Smooth muscle cell (in vitro differentiated cells): ENCODE data around the gene OSBPL6. TPM values are rescaled to one million over a fixed set of nuclear protein-coding genes. Genes with fewer than 3 reads are reported as not detected.

Source experiments
- DNase-seq: peaks from one replicate; lab custom pipeline; 2025; ENCODE audit not compliant: unreplicated experiment; lab: John Stamatoyannopoulos, UW
- H2AFZ ChIP-seq: fragments of 200-600 bp; sonication (generic); 2 replicates; pipeline ENCODE4 v1.6.0; 2016; ENCODE audit warnings: antibody characterized with exemption, low read depth, mild to moderate bottlenecking
- H3F3A ChIP-seq: fragments of 200-600 bp; sonication (generic); 2 replicates; pipeline ENCODE4 v1.6.0; 2017; ENCODE audit warnings: antibody characterized with exemption, low read depth
- H3K27ac ChIP-seq: fragments of 200-600 bp; sonication (generic); 2 replicates; pipeline ENCODE4 v1.5.1; 2016; ENCODE audit warnings: low read depth, mild to moderate bottlenecking
- H3K27me3 ChIP-seq: fragments of 200-600 bp; sonication (generic); 2 replicates; pipeline ENCODE4 v1.6.1; 2016; ENCODE audit warnings: low read depth, mild to moderate bottlenecking
- H3K36me3 ChIP-seq: fragments of 200-600 bp; sonication (generic); 2 replicates; pipeline ENCODE4 v1.5.1; 2016; ENCODE audit warnings: low read depth
- H3K4me1 ChIP-seq: fragments of 200-600 bp; sonication (generic); 2 replicates; pipeline ENCODE4 v1.5.1; 2016; ENCODE audit warnings: low read depth
- H3K4me2 ChIP-seq: fragments of 200-600 bp; sonication (generic); 2 replicates; pipeline ENCODE4 v1.6.0; 2016; ENCODE audit warnings: mild to moderate bottlenecking
- H3K4me3 ChIP-seq: fragments of 200-600 bp; sonication (generic); 2 replicates; pipeline ENCODE4 v1.5.1; 2016; ENCODE audit warnings: mild to moderate bottlenecking
- H3K79me2 ChIP-seq: fragments of 200-600 bp; sonication (generic); 2 replicates; pipeline ENCODE4 v1.6.0; 2016; ENCODE audit warnings: low read depth, mild to moderate bottlenecking
- H3K9ac ChIP-seq: fragments of 200-600 bp; sonication (generic); 2 replicates; pipeline ENCODE4 v1.6.0; 2016; ENCODE audit warnings: low read depth
- H3K9me3 ChIP-seq: fragments of 200-600 bp; sonication (generic); replicated peaks from 2 replicates; pipeline ENCODE4 v1.5.1; 2016; ENCODE audit warnings: low read depth
- H4K20me1 ChIP-seq: fragments of 200-600 bp; sonication (generic); 2 replicates; pipeline ENCODE4 v1.6.0; 2016; ENCODE audit warnings: low read depth
- WGBS: methylation state at CpG from one replicate; pipeline ENCODE4 v1.1.7; 2016; ENCODE audit warnings: low lambda C conversion rate; 5-methylcytosine and 5-hydroxymethylcytosine counted together
- polyA plus RNA-seq: library from polyadenylated mRNA; unstranded; fragments of >200 nt; fragmentation: Nextera tagmentation; extraction: Ambion mirVana; gene quantifications from 2 replicates; pipeline ENCODE4 v1.2.1, GENCODE V29; 2016
- total RNA-seq: library from RNA; depleted of rRNA; stranded (reverse); fragments of >200 nt; gene quantifications from 2 replicates; pipeline ENCODE4 v1.2.3, GENCODE V29; 2014
- TF ChIP-seq, protein P1 (sequence below): fragments of 200-600 bp; sonication (generic); IDR thresholded peaks from 2 replicates; pipeline ENCODE4 v1.5.1; 2017; ENCODE audit warnings: borderline replicate concordance, mild to moderate bottlenecking, antibody characterized with exemption; ENCODE audit not compliant: insufficient read depth, poor library complexity, severe bottlenecking

Gene OSBPL6
- total and polyA plus RNA-seq, 2 experiments from 2014 or later: 7.4 to 7.6 TPM

DNA sequence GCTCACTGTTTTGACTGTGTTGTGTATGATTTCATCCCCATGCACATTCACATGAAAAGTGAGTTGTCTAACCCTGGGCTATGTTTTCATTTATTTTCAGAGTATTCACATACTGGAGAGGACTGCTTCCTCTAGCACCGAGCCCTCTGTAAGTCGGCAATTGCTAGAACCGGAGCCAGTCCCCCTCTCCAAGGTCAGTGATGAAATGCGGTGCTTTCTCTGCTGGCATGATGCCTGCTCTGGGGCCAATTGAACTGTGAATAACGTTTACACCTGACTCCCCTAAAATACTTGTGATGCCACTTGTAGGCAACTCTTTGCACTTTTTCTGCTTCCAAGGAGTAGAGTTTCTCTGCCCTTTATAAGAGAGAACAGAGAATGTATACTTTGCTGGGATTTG lies 129.8 kb downstream of the OSBPL6 start:
- H2AFZ ChIP-seq: no peak overlapping the region
- H3F3A ChIP-seq: no peaks in the 10 kb centered on the region
- H3K27me3 ChIP-seq: no peaks in the 10 kb centered on the region
- no peak overlapping the region for H3K27ac ChIP-seq
- no peak for DNase-seq
- no peak overlapping the region for H3K4me3 ChIP-seq
- no peaks in the 10 kb centered on the region for H4K20me1 ChIP-seq
- TF ChIP-seq, protein P1, sequence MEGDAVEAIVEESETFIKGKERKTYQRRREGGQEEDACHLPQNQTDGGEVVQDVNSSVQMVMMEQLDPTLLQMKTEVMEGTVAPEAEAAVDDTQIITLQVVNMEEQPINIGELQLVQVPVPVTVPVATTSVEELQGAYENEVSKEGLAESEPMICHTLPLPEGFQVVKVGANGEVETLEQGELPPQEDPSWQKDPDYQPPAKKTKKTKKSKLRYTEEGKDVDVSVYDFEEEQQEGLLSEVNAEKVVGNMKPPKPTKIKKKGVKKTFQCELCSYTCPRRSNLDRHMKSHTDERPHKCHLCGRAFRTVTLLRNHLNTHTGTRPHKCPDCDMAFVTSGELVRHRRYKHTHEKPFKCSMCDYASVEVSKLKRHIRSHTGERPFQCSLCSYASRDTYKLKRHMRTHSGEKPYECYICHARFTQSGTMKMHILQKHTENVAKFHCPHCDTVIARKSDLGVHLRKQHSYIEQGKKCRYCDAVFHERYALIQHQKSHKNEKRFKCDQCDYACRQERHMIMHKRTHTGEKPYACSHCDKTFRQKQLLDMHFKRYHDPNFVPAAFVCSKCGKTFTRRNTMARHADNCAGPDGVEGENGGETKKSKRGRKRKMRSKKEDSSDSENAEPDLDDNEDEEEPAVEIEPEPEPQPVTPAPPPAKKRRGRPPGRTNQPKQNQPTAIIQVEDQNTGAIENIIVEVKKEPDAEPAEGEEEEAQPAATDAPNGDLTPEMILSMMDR: no peak
- no peaks in the 10 kb centered on the region for H3K36me3 ChIP-seq
- H3K4me1 ChIP-seq: no peaks in the 10 kb centered on the region
- H3K9me3 ChIP-seq: no peaks in the 10 kb centered on the region
- no peak overlapping the region for H3K9ac ChIP-seq
- no peaks in the 10 kb centered on the region for H3K79me2 ChIP-seq
- H3K4me2 ChIP-seq: no peak overlapping the region
- WGBS: 85% methylated on average over 5 of the region's 5 CpGs

DNA sequence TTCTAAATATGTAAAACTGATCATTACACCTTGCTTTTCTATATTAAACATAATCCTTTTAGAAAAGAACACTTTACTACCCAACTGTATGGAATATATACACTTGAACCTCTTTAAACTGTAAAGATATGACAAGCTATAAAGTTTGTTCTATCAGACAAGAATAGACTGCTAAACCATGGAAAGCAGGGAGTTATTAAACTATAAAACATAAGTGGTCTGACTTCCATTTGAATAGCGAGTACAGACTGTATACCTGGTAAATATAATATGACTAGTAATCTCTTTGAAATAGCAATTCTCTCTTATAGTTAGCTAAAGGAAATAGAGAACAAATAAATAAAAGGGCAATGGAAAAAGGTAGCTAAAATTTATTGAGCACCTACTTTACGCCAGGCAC lies 131.0 kb downstream of the OSBPL6 start:
- no peak for DNase-seq
- 99% methylated on average over 2 of the region's 2 CpGs for WGBS

DNA sequence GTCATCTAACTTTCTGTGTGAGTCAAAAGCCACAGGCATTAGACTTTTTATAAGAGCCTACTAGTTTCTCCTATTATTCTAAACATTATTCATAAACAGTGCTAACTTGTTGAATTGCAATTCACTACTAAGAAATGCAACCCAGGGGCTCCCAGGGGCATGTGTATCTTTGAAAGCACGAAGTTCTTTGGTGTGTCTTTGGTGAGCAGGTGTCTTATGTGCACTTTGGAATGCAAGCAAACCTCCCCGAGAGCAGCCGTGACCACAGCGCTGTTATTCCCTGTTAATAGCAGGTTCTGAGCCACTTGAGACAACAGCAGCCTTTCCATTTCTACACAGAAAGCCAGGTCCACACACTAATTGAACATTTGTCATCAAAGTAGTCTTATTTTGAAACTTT lies 133.2 kb downstream of the OSBPL6 start:
- H3K79me2 ChIP-seq: no peaks in the 10 kb centered on the region
- H4K20me1 ChIP-seq: no peaks in the 10 kb centered on the region
- DNase-seq: no peak
- no peaks in the 10 kb centered on the region for H3K9me3 ChIP-seq
- H3K4me1 ChIP-seq: no peaks in the 10 kb centered on the region
- no peaks in the 10 kb centered on the region for H3F3A ChIP-seq
- no peak overlapping the region for H3K27ac ChIP-seq
- no peak overlapping the region for H3K4me2 ChIP-seq
- TF ChIP-seq, protein P1: no peak
- H3K4me3 ChIP-seq: no peak overlapping the region
- no peaks in the 10 kb centered on the region for H3K27me3 ChIP-seq
- no peak overlapping the region for H3K9ac ChIP-seq
- no peak overlapping the region for H2AFZ ChIP-seq
- no peaks in the 10 kb centered on the region for H3K36me3 ChIP-seq
- 63% methylated on average over 4 of the region's 4 CpGs for WGBS

More for the DNA sequence above, 131.0 kb downstream of the OSBPL6 start:
- H4K20me1 ChIP-seq: no peaks in the 10 kb centered on the region
- no peaks in the 10 kb centered on the region for H3K9me3 ChIP-seq
- no peak overlapping the region for H3K9ac ChIP-seq
- no peaks in the 10 kb centered on the region for H3K79me2 ChIP-seq
- no peak overlapping the region for H3K27ac ChIP-seq
- H3K4me3 ChIP-seq: no peak overlapping the region
- no peaks in the 10 kb centered on the region for H3F3A ChIP-seq
- no peaks in the 10 kb centered on the region for H3K4me1 ChIP-seq
- H2AFZ ChIP-seq: no peak overlapping the region
- H3K36me3 ChIP-seq: no peaks in the 10 kb centered on the region
- H3K27me3 ChIP-seq: no peaks in the 10 kb centered on the region
- TF ChIP-seq, protein P1: no peak
- H3K4me2 ChIP-seq: no peak overlapping the region

- TF ChIP-seq, protein P1: no peak
- Histone ChIP-seq H3K4me3 (no peak overlapping the region), H3K79me2 (no peaks in the 10 kb centered on the region), H3K27ac (no peak overlapping the region), H3K4me2 (no peak overlapping the region), H3K9me3 (no peaks in the 10 kb centered on the region), H3F3A (no peaks in the 10 kb centered on the region), H3K4me1 (no peaks in the 10 kb centered on the region), H3K27me3 (no peaks in the 10 kb centered on the region), H2AFZ (no peak overlapping the region), H3K36me3 (no peaks in the 10 kb centered on the region), H3K9ac (no peak overlapping the region), H4K20me1 (no peaks in the 10 kb centered on the region)
- 48% methylated on average over 1 of the region's 1 CpG for WGBS
- no peak for DNase-seq
These were observed 133.7 kb downstream of the OSBPL6 start for GRCh38 chr2:178328037-178328436.
